NB4 (cell line): ENCODE data around the gene COL7A1.

Experiments used
- DNase-seq: peaks from one replicate; pipeline ENCODE4 v3.0.0; 2010; ENCODE audit warnings: low read depth
- H3K4me3 ChIP-seq: one replicate; pipeline ENCODE4 v1.5.1; 2011; ENCODE audit warnings: mild to moderate bottlenecking, low read depth, low read length, moderate library complexity
- MYC ChIP-seq: IDR thresholded peaks from 2 replicates; pipeline ENCODE4 v1.6.1; 2011; ENCODE audit warnings: low read depth, low read length
- POLR2A ChIP-seq: IDR thresholded peaks from 2 replicates; pipeline ENCODE4 v1.6.1; 2011; ENCODE audit warnings: mild to moderate bottlenecking; ENCODE audit not compliant: insufficient read length; ENCODE audit errors: extremely low read depth
- TF ChIP-seq, protein P1 (sequence below): IDR thresholded peaks from one replicate; pipeline ENCODE4 v1.5.1; 2012; ENCODE audit warnings: low read depth, low read length
- TF ChIP-seq, protein P2 (sequence below): IDR thresholded peaks from 2 replicates; pipeline ENCODE4 v1.6.1; 2011; ENCODE audit warnings: low read depth, low read length

Gene COL7A1

DNA sequence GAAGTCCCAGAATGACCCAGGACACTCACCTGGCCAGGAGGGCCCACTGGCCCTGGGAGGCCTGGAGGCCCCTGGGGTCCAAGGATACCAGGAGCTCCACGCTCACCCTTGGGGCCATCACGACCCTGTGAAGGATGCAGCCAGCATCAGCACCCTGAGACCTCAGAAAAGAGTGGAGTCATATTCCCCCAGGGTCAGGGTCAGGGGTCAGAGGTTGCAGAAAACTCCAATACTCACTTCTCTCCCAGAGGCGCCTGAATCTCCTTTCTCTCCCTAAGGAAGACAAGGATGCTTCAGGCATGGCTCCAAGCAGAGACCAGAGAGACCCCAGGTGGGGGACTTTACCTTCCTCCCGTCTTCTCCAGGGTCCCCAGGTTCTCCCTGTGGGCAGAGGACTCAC is 18.5 kb downstream of the COL7A1 start:
- DNase-seq, result no peak
- TF ChIP-seq, protein P1, sequence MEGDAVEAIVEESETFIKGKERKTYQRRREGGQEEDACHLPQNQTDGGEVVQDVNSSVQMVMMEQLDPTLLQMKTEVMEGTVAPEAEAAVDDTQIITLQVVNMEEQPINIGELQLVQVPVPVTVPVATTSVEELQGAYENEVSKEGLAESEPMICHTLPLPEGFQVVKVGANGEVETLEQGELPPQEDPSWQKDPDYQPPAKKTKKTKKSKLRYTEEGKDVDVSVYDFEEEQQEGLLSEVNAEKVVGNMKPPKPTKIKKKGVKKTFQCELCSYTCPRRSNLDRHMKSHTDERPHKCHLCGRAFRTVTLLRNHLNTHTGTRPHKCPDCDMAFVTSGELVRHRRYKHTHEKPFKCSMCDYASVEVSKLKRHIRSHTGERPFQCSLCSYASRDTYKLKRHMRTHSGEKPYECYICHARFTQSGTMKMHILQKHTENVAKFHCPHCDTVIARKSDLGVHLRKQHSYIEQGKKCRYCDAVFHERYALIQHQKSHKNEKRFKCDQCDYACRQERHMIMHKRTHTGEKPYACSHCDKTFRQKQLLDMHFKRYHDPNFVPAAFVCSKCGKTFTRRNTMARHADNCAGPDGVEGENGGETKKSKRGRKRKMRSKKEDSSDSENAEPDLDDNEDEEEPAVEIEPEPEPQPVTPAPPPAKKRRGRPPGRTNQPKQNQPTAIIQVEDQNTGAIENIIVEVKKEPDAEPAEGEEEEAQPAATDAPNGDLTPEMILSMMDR, result no peak
- TF ChIP-seq MYC, result no peak
- TF ChIP-seq, protein P2, sequence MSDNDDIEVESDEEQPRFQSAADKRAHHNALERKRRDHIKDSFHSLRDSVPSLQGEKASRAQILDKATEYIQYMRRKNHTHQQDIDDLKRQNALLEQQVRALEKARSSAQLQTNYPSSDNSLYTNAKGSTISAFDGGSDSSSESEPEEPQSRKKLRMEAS, result no peak
- no peak for TF ChIP-seq POLR2A
- no peak overlapping the region for H3K4me3 ChIP-seq

DNA sequence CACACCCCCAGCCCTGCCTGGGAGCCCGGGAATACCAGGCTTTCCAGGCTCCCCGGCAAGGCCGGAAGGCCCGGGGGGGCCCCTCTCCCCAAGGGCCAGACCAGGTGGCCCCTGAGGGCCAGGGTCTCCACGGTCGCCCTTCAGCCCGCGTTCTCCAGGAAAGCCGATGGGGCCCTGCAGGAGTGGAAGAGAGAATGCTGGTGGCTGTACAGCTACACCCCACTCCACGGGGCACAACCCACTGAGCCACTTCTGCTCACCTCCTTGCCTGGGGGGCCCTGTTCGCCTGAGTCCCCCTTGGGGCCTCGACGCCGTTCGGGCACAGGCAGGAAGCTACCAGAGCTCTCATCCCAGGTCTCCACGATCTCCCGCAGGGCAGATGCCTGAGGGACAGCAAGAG is 19.8 kb downstream of the COL7A1 start:
- H3K4me3 ChIP-seq, result no peak overlapping the region
- no peak for DNase-seq
- TF ChIP-seq, protein P2, result no peak
- TF ChIP-seq, protein P1, result no peak
- TF ChIP-seq POLR2A (no peak), MYC (no peak)

DNA sequence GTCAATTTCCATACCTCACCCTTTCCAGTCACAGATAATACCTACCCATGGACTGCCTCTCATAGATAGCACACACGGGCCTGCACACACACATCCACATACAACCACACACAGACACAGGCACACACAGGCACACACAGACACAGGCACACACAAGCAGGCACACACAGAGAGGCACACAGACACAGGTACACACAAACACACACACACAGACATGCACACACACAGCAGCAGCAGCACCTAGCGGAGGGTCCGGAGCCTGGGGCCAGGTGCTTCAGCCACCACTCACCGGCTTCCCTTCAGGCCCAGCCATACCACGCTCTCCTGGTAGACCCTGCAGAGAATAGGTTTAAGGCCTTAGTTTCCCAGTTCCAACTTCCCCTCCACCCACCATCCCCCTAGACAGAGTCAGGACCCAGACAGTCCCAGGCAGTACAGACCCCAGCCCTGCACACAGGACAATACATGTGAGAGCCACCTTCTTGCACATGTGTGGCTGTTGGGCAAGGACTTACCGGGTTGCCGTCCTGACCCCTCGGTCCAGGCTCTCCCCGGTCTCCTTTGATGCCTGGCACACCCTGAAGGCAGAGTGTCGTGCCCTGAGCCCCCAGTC is 21.1 kb downstream of the COL7A1 start:
- no peak for DNase-seq
- H3K4me3 ChIP-seq, result no peak overlapping the region
- TF ChIP-seq, protein P2, result no peak
- TF ChIP-seq POLR2A, result no peak

DNA sequence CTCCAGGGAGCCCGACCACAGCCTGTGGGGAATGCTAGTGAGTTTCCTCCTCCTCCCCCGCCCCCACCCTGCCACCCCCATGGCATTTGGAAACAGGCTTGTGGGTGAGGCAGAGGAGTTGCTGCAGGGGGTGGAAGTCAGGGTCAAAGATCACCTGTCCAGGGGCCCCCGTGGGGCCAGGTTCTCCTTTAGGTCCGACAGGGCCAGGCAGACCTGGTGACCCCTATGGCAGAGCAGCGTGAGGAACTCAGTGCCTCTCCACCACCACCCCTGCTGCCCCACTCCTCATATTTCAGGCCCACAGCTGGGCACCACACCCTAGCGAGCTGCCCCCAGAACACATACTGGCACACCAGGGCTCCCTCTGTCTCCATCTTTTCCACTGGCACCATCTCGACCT is 22.6 kb downstream of the COL7A1 start:
- TF ChIP-seq, protein P1, result no peak
- no peak for TF ChIP-seq POLR2A
- TF ChIP-seq MYC, result no peak
- TF ChIP-seq, protein P2, result no peak
- no peak for DNase-seq
- no peak overlapping the region for H3K4me3 ChIP-seq

DNA sequence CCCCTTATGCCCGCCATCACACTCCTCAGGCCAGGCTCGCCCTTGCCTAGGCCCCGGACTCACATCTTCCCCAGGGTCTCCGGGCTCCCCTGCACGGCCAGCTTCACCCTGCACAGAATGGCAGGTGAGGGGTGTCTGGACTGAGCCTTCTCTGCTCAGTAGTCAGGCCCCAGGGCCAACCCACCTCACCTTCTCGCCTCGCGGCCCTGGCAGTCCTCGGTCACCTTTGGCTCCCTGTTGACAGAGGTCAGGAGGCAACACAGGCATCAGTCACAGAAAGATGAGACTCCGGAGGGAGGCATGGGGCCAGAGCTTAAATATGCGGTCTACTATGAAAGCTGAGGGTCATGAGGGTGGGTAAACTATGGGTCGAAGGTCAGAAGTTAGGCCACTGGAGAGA is 23.2 kb downstream of the COL7A1 start:
- DNase-seq, result no peak
- no peak overlapping the region for H3K4me3 ChIP-seq
- no peak for TF ChIP-seq MYC
- TF ChIP-seq, protein P2, result no peak
- TF ChIP-seq, protein P1, result no peak
- TF ChIP-seq POLR2A, result no peak

DNA sequence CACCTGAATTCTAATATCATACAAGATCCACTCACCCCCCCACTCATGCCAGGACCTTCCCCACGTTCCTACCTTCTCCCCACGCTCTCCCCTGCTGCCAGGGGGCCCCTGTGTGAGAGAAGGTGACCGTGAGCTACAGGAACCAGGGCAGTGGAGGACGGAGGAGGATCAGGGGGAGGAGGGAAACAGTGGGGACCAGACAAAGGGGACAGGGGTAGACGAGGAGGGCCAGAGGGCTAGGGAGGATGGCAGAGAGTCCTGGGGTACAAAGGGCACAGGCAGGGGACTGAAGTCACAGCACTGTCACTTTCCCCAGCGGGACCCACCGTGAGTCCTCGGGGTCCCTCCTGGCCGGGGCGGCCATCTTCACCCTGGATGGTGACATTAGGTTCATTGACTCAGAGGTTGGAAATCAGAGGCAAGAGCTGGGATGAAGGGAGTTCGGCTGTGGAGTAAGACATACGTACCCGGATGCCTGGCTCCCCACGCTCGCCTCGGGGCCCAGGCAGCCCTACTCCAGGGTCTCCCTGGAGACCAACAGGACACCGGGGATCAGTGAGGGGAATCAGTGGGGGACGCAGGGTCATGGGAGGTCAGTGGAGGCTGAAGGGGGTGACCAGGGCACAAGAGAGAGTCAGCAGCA is 25.2 kb downstream of the COL7A1 start:
- no peak for DNase-seq
- TF ChIP-seq, protein P2, result no peak
- TF ChIP-seq, protein P1, result no peak
- no peak for TF ChIP-seq POLR2A
- no peak for TF ChIP-seq MYC
- no peak overlapping the region for H3K4me3 ChIP-seq
